Peyer's patch (tissue), 4 donors: Measurements from ENCODE around the gene HBD. TPM values are rescaled to one million over a fixed set of nuclear protein-coding genes. Genes with fewer than 3 reads are reported as not detected.

ENCODE experiments used
- DNase-seq, 3 donors: peaks; one replicate each; pipeline ENCODE4 v3.0.0-alpha.2; 2017 to 2019
- H3K27ac ChIP-seq, 4 donors: fragments of 200-600 bp; sonication (generic); one replicate each; pipeline ENCODE4 v1.5.1; 2016 to 2019
- H3K27me3 ChIP-seq, 2 donors: fragments of 200-600 bp; sonication (generic); one replicate each; pipeline ENCODE4 v1.5.1; 2019
- H3K36me3 ChIP-seq, 3 donors: fragments of 200-600 bp; sonication (generic); one replicate each; pipeline ENCODE4 v1.5.1; 2016 to 2019
- H3K4me1 ChIP-seq, 4 donors: fragments of 200-600 bp; sonication (generic); one replicate each; pipeline ENCODE4 v1.5.1; 2016 to 2019
- H3K4me3 ChIP-seq, 4 donors: fragments of 200-600 bp; sonication (generic); 1 replicate in 3 of 4; 2 replicates in 1 of 4; pipeline ENCODE4 v1.5.1; 2016 to 2019; ENCODE audit warnings: mild to moderate bottlenecking in 1 of 4
- H3K9me3 ChIP-seq, 4 donors: fragments of 200-600 bp; sonication (generic); one replicate each; pipeline ENCODE4 v1.5.1; 2016 to 2019; ENCODE audit warnings: mild to moderate bottlenecking in 1 of 4
- POLR2A ChIP-seq, 2 donors: fragments of 450-650 bp; IDR thresholded peaks; one replicate each; pipeline ENCODE4 v1.5.1; 2017; ENCODE audit warnings: antibody characterized with exemption in 2 of 2, mild to moderate bottlenecking in 2 of 2, moderate library complexity in 2 of 2
- total RNA-seq, 4 donors: library from RNA; depleted of rRNA; stranded (reverse); fragments of >200 nt; gene quantifications; one replicate each; pipeline ENCODE4 v1.1.0, GENCODE V29; 2016
- TF ChIP-seq, protein P1 (sequence below), 6 experiments: fragments of 450-650 bp in 4 of 6; fragments of 200-600 bp in 2 of 6; sonication (generic) in 1 of 6; IDR thresholded peaks; one replicate each; pipeline ENCODE4 v1.5.1; 2017 to 2019; ENCODE audit warnings: antibody characterized with exemption in 6 of 6, mild to moderate bottlenecking in 3 of 6, moderate library complexity in 1 of 6

The HBD gene
- total RNA-seq, 4 donors from 2014 or later: not detected

DNA sequence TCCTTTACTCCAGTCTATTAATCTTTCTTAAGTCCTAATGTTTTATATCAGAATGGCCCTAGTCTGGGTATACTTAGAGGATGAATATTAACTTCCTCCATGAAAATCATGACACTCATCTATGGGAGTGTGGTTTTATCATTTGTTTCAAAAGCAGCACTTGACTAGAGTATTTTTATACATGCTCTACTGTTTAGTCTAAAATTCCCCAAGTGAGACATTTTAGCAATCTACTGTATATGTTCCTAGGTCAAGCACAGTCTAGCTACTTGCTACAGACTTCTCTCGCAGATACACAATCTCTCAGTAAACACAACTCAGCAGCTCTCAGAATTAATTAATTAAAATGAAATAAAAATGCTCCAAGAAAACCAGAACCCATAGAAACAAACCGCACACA is 4.5 kb downstream of the HBD start:
- Histone ChIP-seq H3K27ac (no peak overlapping the region), H3K36me3 (no peaks in the 10 kb centered on the region), H3K4me1 (no peaks in the 10 kb centered on the region), H3K9me3 (no peaks in the 10 kb centered on the region), H3K4me3 (no peak overlapping the region), H3K27me3 (no peaks in the 10 kb centered on the region)
- no peak for DNase-seq
- no peak for TF ChIP-seq POLR2A (IDR thresholded peaks at IDR 0.05)
- TF ChIP-seq, protein P1, sequence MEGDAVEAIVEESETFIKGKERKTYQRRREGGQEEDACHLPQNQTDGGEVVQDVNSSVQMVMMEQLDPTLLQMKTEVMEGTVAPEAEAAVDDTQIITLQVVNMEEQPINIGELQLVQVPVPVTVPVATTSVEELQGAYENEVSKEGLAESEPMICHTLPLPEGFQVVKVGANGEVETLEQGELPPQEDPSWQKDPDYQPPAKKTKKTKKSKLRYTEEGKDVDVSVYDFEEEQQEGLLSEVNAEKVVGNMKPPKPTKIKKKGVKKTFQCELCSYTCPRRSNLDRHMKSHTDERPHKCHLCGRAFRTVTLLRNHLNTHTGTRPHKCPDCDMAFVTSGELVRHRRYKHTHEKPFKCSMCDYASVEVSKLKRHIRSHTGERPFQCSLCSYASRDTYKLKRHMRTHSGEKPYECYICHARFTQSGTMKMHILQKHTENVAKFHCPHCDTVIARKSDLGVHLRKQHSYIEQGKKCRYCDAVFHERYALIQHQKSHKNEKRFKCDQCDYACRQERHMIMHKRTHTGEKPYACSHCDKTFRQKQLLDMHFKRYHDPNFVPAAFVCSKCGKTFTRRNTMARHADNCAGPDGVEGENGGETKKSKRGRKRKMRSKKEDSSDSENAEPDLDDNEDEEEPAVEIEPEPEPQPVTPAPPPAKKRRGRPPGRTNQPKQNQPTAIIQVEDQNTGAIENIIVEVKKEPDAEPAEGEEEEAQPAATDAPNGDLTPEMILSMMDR (IDR thresholded peaks at IDR 0.05): no peak

DNA sequence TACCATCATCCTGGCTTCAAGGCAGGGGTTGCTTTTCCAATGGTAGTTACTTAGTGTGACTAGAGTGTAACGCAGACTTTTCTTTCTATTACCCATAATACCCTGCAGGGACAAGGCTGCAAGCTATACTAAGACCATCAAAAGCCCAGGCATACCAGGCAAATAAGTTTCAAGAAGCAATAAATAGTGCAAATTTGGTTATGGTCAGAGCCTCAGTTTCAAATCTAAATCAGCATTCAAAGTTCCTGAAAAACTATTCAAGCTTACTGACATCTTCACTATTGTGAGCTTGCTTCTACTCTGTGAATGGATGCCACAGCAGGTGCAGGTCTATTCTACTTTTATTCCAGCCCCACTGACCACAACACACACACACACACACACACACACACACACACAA is 4.9 kb downstream of the HBD start:
- TF ChIP-seq, protein P1 (IDR thresholded peaks at IDR 0.05): no peak
- TF ChIP-seq POLR2A (IDR thresholded peaks at IDR 0.05): no peak
- Histone ChIP-seq H3K4me1 (no peaks in the 10 kb centered on the region), H3K4me3 (no peak overlapping the region), H3K27me3 (no peaks in the 10 kb centered on the region), H3K9me3 (no peaks in the 10 kb centered on the region), H3K36me3 (no peaks in the 10 kb centered on the region), H3K27ac (no peak overlapping the region)
- DNase-seq: no peak

DNA sequence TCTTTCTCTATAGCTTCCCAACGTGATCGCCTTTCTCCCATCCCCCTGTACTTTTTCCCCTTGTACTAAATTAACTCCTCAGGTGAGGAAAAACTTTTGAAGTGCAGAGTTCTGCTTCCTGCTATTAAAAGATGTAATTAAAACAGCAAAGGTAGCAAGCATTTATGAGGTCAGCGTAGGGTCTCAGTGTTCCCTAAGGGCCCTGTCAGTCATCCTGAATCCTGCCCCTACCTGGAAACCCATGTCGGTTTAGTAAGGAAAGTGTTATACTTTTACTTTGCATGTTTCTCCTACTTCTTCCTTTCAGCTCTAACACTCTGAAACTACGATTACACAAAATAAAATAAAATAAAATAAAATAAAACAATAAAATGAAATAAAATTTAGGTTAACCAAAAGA is 6.2 kb downstream of the HBD start:
- no peak for DNase-seq
- Histone ChIP-seq H3K27me3 (no peaks in the 10 kb centered on the region), H3K4me3 (no peak overlapping the region), H3K36me3 (no peaks in the 10 kb centered on the region), H3K27ac (no peak overlapping the region), H3K9me3 (no peaks in the 10 kb centered on the region), H3K4me1 (no peaks in the 10 kb centered on the region)
- TF ChIP-seq POLR2A (IDR thresholded peaks at IDR 0.05): no peak
- TF ChIP-seq, protein P1 (IDR thresholded peaks at IDR 0.05): no peak

DNA sequence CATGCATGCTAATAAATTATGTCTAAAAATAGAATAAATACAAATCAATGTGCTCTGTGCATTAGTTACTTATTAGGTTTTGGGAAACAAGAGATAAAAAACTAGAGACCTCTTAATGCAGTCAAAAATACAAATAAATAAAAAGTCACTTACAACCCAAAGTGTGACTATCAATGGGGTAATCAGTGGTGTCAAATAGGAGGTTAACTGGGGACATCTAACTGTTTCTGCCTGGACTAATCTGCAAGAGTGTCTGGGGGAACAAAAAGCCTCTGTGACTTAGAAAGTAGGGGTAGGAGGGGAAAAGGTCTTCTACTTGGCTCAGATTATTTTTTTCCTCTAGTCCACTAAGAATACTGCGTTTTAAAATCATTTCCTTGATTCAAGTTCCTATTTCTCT is 6.6 kb downstream of the HBD start:
- TF ChIP-seq POLR2A (IDR thresholded peaks at IDR 0.05): no peak
- TF ChIP-seq, protein P1 (IDR thresholded peaks at IDR 0.05): no peak
- H3K4me3 ChIP-seq: no peak overlapping the region
- no peaks in the 10 kb centered on the region for H3K9me3 ChIP-seq

DNA sequence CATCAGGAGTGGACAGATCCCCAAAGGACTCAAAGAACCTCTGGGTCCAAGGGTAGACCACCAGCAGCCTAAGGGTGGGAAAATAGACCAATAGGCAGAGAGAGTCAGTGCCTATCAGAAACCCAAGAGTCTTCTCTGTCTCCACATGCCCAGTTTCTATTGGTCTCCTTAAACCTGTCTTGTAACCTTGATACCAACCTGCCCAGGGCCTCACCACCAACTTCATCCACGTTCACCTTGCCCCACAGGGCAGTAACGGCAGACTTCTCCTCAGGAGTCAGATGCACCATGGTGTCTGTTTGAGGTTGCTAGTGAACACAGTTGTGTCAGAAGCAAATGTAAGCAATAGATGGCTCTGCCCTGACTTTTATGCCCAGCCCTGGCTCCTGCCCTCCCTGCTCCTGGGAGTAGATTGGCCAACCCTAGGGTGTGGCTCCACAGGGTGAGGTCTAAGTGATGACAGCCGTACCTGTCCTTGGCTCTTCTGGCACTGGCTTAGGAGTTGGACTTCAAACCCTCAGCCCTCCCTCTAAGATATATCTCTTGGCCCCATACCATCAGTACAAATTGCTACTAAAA is 7.5 kb downstream of the HBD start, which contains the start of gene HBB:
TSS of gene HBB (minus strand) at position 340 of the 579 bp plus-strand sequence. CDS start at position 290, 50 bp downstream.
- Histone ChIP-seq H3K27ac (no peak within 1 kb of the TSS), H3K36me3 (no peaks in the 10 kb centered on the region), H3K4me3 (no peak within 1 kb of the TSS), H3K4me1 (no peaks in the 10 kb centered on the region), H3K9me3 (no peaks in the 10 kb centered on the region), H3K27me3 (no peaks in the 10 kb centered on the region)
- TF ChIP-seq POLR2A (IDR thresholded peaks at IDR 0.05): no peak
- TF ChIP-seq, protein P1 (IDR thresholded peaks at IDR 0.05): no peak
- no peak for DNase-seq

More for the DNA sequence above, 6.6 kb downstream of the HBD start:
- no peaks in the 10 kb centered on the region for H3K27me3 ChIP-seq
- H3K27ac ChIP-seq: no peak overlapping the region
- DNase-seq: no peak
- no peaks in the 10 kb centered on the region for H3K4me1 ChIP-seq
- H3K36me3 ChIP-seq: no peaks in the 10 kb centered on the region

DNA sequence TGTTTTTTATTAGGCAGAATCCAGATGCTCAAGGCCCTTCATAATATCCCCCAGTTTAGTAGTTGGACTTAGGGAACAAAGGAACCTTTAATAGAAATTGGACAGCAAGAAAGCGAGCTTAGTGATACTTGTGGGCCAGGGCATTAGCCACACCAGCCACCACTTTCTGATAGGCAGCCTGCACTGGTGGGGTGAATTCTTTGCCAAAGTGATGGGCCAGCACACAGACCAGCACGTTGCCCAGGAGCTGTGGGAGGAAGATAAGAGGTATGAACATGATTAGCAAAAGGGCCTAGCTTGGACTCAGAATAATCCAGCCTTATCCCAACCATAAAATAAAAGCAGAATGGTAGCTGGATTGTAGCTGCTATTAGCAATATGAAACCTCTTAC is 8.8 kb downstream of the HBD start:
- Histone ChIP-seq H3K4me3 (no peak overlapping the region), H3K4me1 (no peaks in the 10 kb centered on the region), H3K27ac (no peak overlapping the region), H3K27me3 (no peaks in the 10 kb centered on the region), H3K9me3 (no peaks in the 10 kb centered on the region), H3K36me3 (no peaks in the 10 kb centered on the region)
- no peak for DNase-seq
- TF ChIP-seq, protein P1 (IDR thresholded peaks at IDR 0.05): no peak
- no peak for TF ChIP-seq POLR2A (IDR thresholded peaks at IDR 0.05)
